UCSD-AML1 (cell line): Measurements from ENCODE around the gene CDH11.

Source experiments
- DNase-seq: peaks from one replicate; lab custom pipeline; 2025; ENCODE audit not compliant: unreplicated experiment; lab: John Stamatoyannopoulos, UW

CDH11 gene

GRCh38 chr16:65121870-65122723 lies at the start of gene CDH11:
Gene CDH11 (minus strand): TSS chr16:65122063. CDS start chr16:65004869, 117,194 bp downstream.
- no peak for DNase-seq

GRCh38 chr16:65154321-65154720 lies 32.5 kb upstream of the CDH11 start:
- DNase-seq: no peak

- no peak for DNase-seq
These were observed 31.7 kb upstream of the CDH11 start for GRCh38 chr16:65153365-65154105.

- no peak for DNase-seq
These were observed 26.9 kb upstream of the CDH11 start for GRCh38 chr16:65148804-65149203.

- no peak for DNase-seq
These were observed 20.4 kb upstream of the CDH11 start for GRCh38 chr16:65142276-65142675.

- no peak for DNase-seq
These were observed 14.8 kb upstream of the CDH11 start for GRCh38 chr16:65136681-65137080.

GRCh38 chr16:65126845-65127624 lies 5.2 kb upstream of the CDH11 start:
- no peak for DNase-seq

- DNase-seq: no peak
These were observed 4.0 kb upstream of the CDH11 start for GRCh38 chr16:65125871-65126270.

- DNase-seq: no peak
These were observed 3.5 kb upstream of the CDH11 start for GRCh38 chr16:65125322-65125721.

GRCh38 chr16:65124596-65124995 lies 2.7 kb upstream of the CDH11 start:
- DNase-seq: no peak

GRCh38 chr16:65124212-65124548 lies 2.3 kb upstream of the CDH11 start:
- no peak for DNase-seq

- no peak for DNase-seq
These were observed 1.7 kb upstream of the CDH11 start for GRCh38 chr16:65123396-65124211.

- DNase-seq: no peak
These were observed 997 bp upstream of the CDH11 start for GRCh38 chr16:65122724-65123395.

- no peak for DNase-seq
These were observed 787 bp downstream of the CDH11 start for GRCh38 chr16:65120831-65121721.

GRCh38 chr16:65120461-65120830 lies 1.4 kb downstream of the CDH11 start:
- no peak for DNase-seq

- no peak for DNase-seq
These were observed 1.9 kb downstream of the CDH11 start for GRCh38 chr16:65119901-65120401.

GRCh38 chr16:65119435-65119834 lies 2.4 kb downstream of the CDH11 start:
- DNase-seq: no peak

GRCh38 chr16:65118871-65119270 lies 3.0 kb downstream of the CDH11 start:
- DNase-seq: no peak

GRCh38 chr16:65117811-65118448 lies 3.9 kb downstream of the CDH11 start:
- DNase-seq: peak; percentile 34
